Pulmonary artery endothelial cell (primary cell): Measurements from ENCODE around the gene ALAS1. TPM values are rescaled to one million over a fixed set of nuclear protein-coding genes. Genes with fewer than 3 reads are reported as not detected.

Source experiments
- DNase-seq: peaks from one replicate; pipeline ENCODE4 v3.0.0-alpha.2; 2011; ENCODE audit warnings: low read depth, low spot score
- total RNA-seq: library from RNA; depleted of rRNA; stranded (reverse); fragments of >200 nt; gene quantifications from 2 replicates; pipeline ENCODE4 v1.2.3, GENCODE V29; 2014

The ALAS1 gene
- total RNA-seq, 1 donor from 2014 or later, result 58.4 TPM

- DNase-seq, result no peak
Measured at GRCh38 chr3:52233968-52234367, 36.0 kb downstream of the ALAS1 start.

- DNase-seq, result no peak
Measured at GRCh38 chr3:52234516-52235447, 36.8 kb downstream of the ALAS1 start.

- DNase-seq, result no peak
Measured at GRCh38 chr3:52236424-52236886, 38.5 kb downstream of the ALAS1 start.

GRCh38 chr3:52237006-52237656 is 39.2 kb downstream of the ALAS1 start:
- no peak for DNase-seq

GRCh38 chr3:52237657-52238172 is 39.8 kb downstream of the ALAS1 start:
- no peak for DNase-seq

GRCh38 chr3:52238193-52238760 is 40.3 kb downstream of the ALAS1 start:
- no peak for DNase-seq

- no peak for DNase-seq
Measured at GRCh38 chr3:52238761-52239701, 41.1 kb downstream of the ALAS1 start, which contains the start of gene TWF2. TSS of gene TWF2 (minus strand) at chr3:52239158. CDS start at chr3:52239016, 142 bp downstream.

- DNase-seq, result no peak
Measured at GRCh38 chr3:52240059-52240885, 42.3 kb downstream of the ALAS1 start.

GRCh38 chr3:52240886-52241370 is 43.0 kb downstream of the ALAS1 start:
- no peak for DNase-seq

GRCh38 chr3:52242039-52242438 is 44.1 kb downstream of the ALAS1 start:
- no peak for DNase-seq

- no peak for DNase-seq
Measured at GRCh38 chr3:52243791-52244628, 46.0 kb downstream of the ALAS1 start.

- DNase-seq, result no peak
Measured at GRCh38 chr3:52245322-52246263, 47.6 kb downstream of the ALAS1 start, which contains the start of gene PPM1M. TSS of gene PPM1M (plus strand) at chr3:52245759. CDS start at chr3:52245825, 66 bp downstream.

- no peak for DNase-seq
Measured at GRCh38 chr3:52246264-52246620, 48.3 kb downstream of the ALAS1 start.

GRCh38 chr3:52246728-52247408 is 48.9 kb downstream of the ALAS1 start:
- DNase-seq, result no peak

- no peak for DNase-seq
Measured at GRCh38 chr3:52247409-52248164, 49.6 kb downstream of the ALAS1 start.

- DNase-seq, result no peak
Measured at GRCh38 chr3:52248165-52248541, 50.2 kb downstream of the ALAS1 start.
